ENCODE results near the gene CNTN2. TPM values are rescaled to one million over a fixed set of nuclear protein-coding genes. Genes with fewer than 3 reads are reported as not detected.

CNTN2 gene
- 8.0 TPM for total RNA-seq

GRCh38 chr1:205042911-205043806 lies at the start of gene CNTN2:
Gene CNTN2 (plus strand): TSS chr1:205043212. CDS start chr1:205053186, 9,974 bp downstream.
- intact Hi-C loops (cut with DNase I) = no loop called here
- DNase-seq (ENCODE audit: low spot score) = no peak
- ATAC-seq = no peak

- intact Hi-C loops (cut with DNase I) = no loop called here
- DNase-seq (ENCODE audit: low spot score) = no peak
- no peak for ATAC-seq
Observed at GRCh38 chr1:204994086-204994862, 48.7 kb upstream of the CNTN2 start.

- DNase-seq (ENCODE audit: low spot score) = no peak
- peak; percentile 39 for ATAC-seq
- intact Hi-C loops (cut with DNase I) = no loop called here
Observed at GRCh38 chr1:204996981-204997380, 46.0 kb upstream of the CNTN2 start.

GRCh38 chr1:204997591-204998355 lies 45.2 kb upstream of the CNTN2 start:
- no peak for DNase-seq (ENCODE audit: low spot score)
- intact Hi-C loops (cut with DNase I) = no loop called here

GRCh38 chr1:205001162-205001561 lies 41.9 kb upstream of the CNTN2 start:
- intact Hi-C loops (cut with DNase I) = no loop called here
- ATAC-seq (no peak), DNase-seq (ENCODE audit: low spot score) (no peak)

More at GRCh38 chr1:204997591-204998355, 45.2 kb upstream of the CNTN2 start:
- peak; percentile 56 for ATAC-seq

- DNase-seq (ENCODE audit: low spot score) (no peak), ATAC-seq (no peak)
- intact Hi-C loops (cut with DNase I) = no loop called here
Observed at GRCh38 chr1:205002705-205003104, 40.3 kb upstream of the CNTN2 start.

GRCh38 chr1:205003358-205004131 lies 39.5 kb upstream of the CNTN2 start:
- ATAC-seq (peak; percentile 51), DNase-seq (ENCODE audit: low spot score) (no peak)
- intact Hi-C loops (cut with DNase I) = no loop called here

- intact Hi-C loops (cut with DNase I) = no loop called here
- ATAC-seq = peak; percentile 83
- DNase-seq (ENCODE audit: low spot score) = no peak
Observed at GRCh38 chr1:205004351-205004750, 38.7 kb upstream of the CNTN2 start.

GRCh38 chr1:205008896-205009295 lies 34.1 kb upstream of the CNTN2 start:
- intact Hi-C loops (cut with DNase I) = no loop called here
- ATAC-seq (no peak), DNase-seq (ENCODE audit: low spot score) (no peak)

GRCh38 chr1:205009670-205010069 lies 33.3 kb upstream of the CNTN2 start:
- DNase-seq (ENCODE audit: low spot score) = no peak
- no peak for ATAC-seq
- intact Hi-C loops (cut with DNase I) = no loop called here

- DNase-seq (ENCODE audit: low spot score) (no peak), ATAC-seq (peak; percentile 32)
- intact Hi-C loops (cut with DNase I) = no loop called here
Observed at GRCh38 chr1:205012391-205013140, 30.4 kb upstream of the CNTN2 start.

GRCh38 chr1:205013683-205014367 lies 29.2 kb upstream of the CNTN2 start:
- no peak for DNase-seq (ENCODE audit: low spot score)
- intact Hi-C loops (cut with DNase I) = no loop called here
- ATAC-seq = peak; percentile 70

- DNase-seq (ENCODE audit: low spot score) = no peak
- no peak for ATAC-seq
- intact Hi-C loops (cut with DNase I) = no loop called here
Observed at GRCh38 chr1:205014783-205015182, 28.2 kb upstream of the CNTN2 start.

GRCh38 chr1:205015241-205015640 lies 27.8 kb upstream of the CNTN2 start:
- no peak for ATAC-seq
- intact Hi-C loops (cut with DNase I) = no loop called here

GRCh38 chr1:205016075-205016474 lies 26.9 kb upstream of the CNTN2 start:
- ATAC-seq (no peak), DNase-seq (ENCODE audit: low spot score) (no peak)
- intact Hi-C loops (cut with DNase I) = no loop called here

More at GRCh38 chr1:205015241-205015640, 27.8 kb upstream of the CNTN2 start:
- DNase-seq (ENCODE audit: low spot score) = no peak

- no peak for DNase-seq (ENCODE audit: low spot score)
- intact Hi-C loops (cut with DNase I) = no loop called here
- no peak for ATAC-seq
Observed at GRCh38 chr1:205016584-205016983, 26.4 kb upstream of the CNTN2 start.

- intact Hi-C loops (cut with DNase I) = no loop called here
- DNase-seq (ENCODE audit: low spot score) (no peak), ATAC-seq (no peak)
Observed at GRCh38 chr1:205017001-205017400, 26.0 kb upstream of the CNTN2 start.
